ENCODE data around the gene EPYC.

The EPYC gene

GRCh38 chr12:91004872-91005271, at the start of gene EPYC:
TSS of gene EPYC (minus strand) at chr12:91004972. CDS start at chr12:91002565, 2,407 bp downstream.
- no peak for DNase-seq

GRCh38 chr12:91053951-91054715, 49.4 kb upstream of the EPYC start:
- DNase-seq = no peak

- no peak for DNase-seq
Observed at GRCh38 chr12:91052026-91052425, 47.3 kb upstream of the EPYC start.

- DNase-seq = no peak
Observed at GRCh38 chr12:91044586-91044985, 39.8 kb upstream of the EPYC start.

- DNase-seq = no peak
Observed at GRCh38 chr12:91043408-91043807, 38.6 kb upstream of the EPYC start.

GRCh38 chr12:91040096-91040755, 35.5 kb upstream of the EPYC start:
- DNase-seq = no peak

GRCh38 chr12:91037276-91037675, 32.5 kb upstream of the EPYC start:
- no peak for DNase-seq

GRCh38 chr12:91033251-91033650, 28.5 kb upstream of the EPYC start:
- no peak for DNase-seq

- DNase-seq = no peak
Observed at GRCh38 chr12:91023326-91024004, 18.7 kb upstream of the EPYC start.

- no peak for DNase-seq
Observed at GRCh38 chr12:91021076-91021475, 16.3 kb upstream of the EPYC start.

- no peak for DNase-seq
Observed at GRCh38 chr12:91019455-91019854, 14.7 kb upstream of the EPYC start.

GRCh38 chr12:91017511-91018263, 12.9 kb upstream of the EPYC start:
- no peak for DNase-seq

GRCh38 chr12:91017043-91017442, 12.3 kb upstream of the EPYC start:
- no peak for DNase-seq

- DNase-seq = no peak
Observed at GRCh38 chr12:91009319-91009950, 4.7 kb upstream of the EPYC start.

GRCh38 chr12:91007531-91008290, 2.9 kb upstream of the EPYC start:
- DNase-seq = no peak

- DNase-seq = no peak
Observed at GRCh38 chr12:91003737-91004136, 1.0 kb downstream of the EPYC start.

- DNase-seq = no peak
Observed at GRCh38 chr12:91001306-91001705, 3.5 kb downstream of the EPYC start.

GRCh38 chr12:90999966-91000365, 4.8 kb downstream of the EPYC start:
- no peak for DNase-seq

- DNase-seq = no peak
Observed at GRCh38 chr12:90999527-90999926, 5.2 kb downstream of the EPYC start.

GRCh38 chr12:90995010-90995409, 9.8 kb downstream of the EPYC start:
- no peak for DNase-seq

- DNase-seq = no peak
Observed at GRCh38 chr12:90991952-90992465, 12.8 kb downstream of the EPYC start.

GRCh38 chr12:90990611-90991010, 14.2 kb downstream of the EPYC start:
- no peak for DNase-seq

Data from activated naive CD4-positive, alpha-beta T cell treated with Interleukin-2 at 50 U/mL for 16 hours (primary cell).